Hepatocyte (in vitro differentiated cells): ENCODE results near the gene CAMKK2.

ENCODE experiments used
- EZH2 ChIP-seq: fragments of 200-600 bp; sonication (generic); IDR thresholded peaks from 2 replicates; pipeline ENCODE4 v1.6.1; 2016; ENCODE audit warnings: antibody characterized with exemption, mild to moderate bottlenecking, borderline replicate concordance
- TF ChIP-seq, protein P1 (sequence below): fragments of 200-600 bp; sonication (generic); IDR thresholded peaks from 2 replicates; pipeline ENCODE4 v1.5.1; 2016; ENCODE audit warnings: antibody characterized with exemption, mild to moderate bottlenecking; ENCODE audit not compliant: poor library complexity

DNA sequence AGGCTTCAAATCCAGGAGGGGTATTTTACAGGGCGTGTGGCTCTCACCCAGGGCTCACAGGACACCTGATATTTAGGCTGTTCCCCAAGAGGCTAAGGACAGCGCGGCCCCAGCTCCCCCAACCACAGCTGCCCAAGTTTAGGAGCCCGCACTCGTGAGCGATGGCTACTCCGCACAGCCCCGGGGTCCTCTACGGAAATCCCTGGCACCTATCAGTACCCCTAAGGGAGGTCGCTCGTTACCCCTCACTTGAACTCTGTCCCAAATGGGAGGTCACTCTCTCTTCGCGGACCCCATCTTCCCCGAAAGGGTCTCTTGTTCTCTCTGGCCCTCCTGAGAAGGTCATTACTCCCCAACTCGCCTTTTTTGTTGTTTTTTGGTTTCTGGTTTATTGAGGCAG is 87.3 kb downstream of the CAMKK2 start:
- TF ChIP-seq, protein P1, sequence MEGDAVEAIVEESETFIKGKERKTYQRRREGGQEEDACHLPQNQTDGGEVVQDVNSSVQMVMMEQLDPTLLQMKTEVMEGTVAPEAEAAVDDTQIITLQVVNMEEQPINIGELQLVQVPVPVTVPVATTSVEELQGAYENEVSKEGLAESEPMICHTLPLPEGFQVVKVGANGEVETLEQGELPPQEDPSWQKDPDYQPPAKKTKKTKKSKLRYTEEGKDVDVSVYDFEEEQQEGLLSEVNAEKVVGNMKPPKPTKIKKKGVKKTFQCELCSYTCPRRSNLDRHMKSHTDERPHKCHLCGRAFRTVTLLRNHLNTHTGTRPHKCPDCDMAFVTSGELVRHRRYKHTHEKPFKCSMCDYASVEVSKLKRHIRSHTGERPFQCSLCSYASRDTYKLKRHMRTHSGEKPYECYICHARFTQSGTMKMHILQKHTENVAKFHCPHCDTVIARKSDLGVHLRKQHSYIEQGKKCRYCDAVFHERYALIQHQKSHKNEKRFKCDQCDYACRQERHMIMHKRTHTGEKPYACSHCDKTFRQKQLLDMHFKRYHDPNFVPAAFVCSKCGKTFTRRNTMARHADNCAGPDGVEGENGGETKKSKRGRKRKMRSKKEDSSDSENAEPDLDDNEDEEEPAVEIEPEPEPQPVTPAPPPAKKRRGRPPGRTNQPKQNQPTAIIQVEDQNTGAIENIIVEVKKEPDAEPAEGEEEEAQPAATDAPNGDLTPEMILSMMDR = no peak
- no peak for TF ChIP-seq EZH2
